ENCODE measurements around the gene PDE6C.

GRCh38 chr10:93593254-93593653 lies 19.1 kb upstream of the PDE6C start:
- TF ChIP-seq POLR2A (IDR thresholded peaks at IDR 0.05) (no peak), EP300 (IDR thresholded peaks at IDR 0.05) (no peak)
- TF ChIP-seq, protein P1, sequence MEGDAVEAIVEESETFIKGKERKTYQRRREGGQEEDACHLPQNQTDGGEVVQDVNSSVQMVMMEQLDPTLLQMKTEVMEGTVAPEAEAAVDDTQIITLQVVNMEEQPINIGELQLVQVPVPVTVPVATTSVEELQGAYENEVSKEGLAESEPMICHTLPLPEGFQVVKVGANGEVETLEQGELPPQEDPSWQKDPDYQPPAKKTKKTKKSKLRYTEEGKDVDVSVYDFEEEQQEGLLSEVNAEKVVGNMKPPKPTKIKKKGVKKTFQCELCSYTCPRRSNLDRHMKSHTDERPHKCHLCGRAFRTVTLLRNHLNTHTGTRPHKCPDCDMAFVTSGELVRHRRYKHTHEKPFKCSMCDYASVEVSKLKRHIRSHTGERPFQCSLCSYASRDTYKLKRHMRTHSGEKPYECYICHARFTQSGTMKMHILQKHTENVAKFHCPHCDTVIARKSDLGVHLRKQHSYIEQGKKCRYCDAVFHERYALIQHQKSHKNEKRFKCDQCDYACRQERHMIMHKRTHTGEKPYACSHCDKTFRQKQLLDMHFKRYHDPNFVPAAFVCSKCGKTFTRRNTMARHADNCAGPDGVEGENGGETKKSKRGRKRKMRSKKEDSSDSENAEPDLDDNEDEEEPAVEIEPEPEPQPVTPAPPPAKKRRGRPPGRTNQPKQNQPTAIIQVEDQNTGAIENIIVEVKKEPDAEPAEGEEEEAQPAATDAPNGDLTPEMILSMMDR (IDR thresholded peaks at IDR 0.05), result no peak
